Activated naive CD4-positive, alpha-beta T cell (primary cell): Measurements from ENCODE around the gene CLTA.
A peak's percentile ranks its signal among the peaks of the same experiment; 100 is the strongest.
"Not testable (repeated sequence)": the region's sequence is repeated elsewhere in the genome, so short reads cannot be mapped to it uniquely, and the experiment has no call there.

Experiments
- DNase-seq, 4 experiments: peaks; one replicate each; lab custom pipeline; 2025; lab: John Stamatoyannopoulos, UW

CLTA gene

DNA sequence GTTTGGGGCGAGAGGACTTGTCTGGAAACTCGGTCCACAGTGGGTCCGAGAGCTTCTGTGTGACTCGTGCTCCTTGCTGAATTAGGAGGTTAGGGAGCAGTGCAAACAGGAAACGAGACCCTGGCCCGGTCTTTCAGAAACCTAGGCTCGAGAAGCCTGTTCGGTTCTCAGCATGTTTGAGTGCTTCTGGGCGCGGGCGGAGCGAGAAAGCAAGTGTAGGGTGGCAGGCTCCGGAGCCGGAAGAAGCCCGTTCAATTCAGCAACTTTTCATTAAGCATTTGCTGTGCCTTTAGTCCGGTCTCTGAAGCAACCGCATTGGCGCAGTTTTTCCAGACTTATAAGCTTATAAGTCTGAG is 547 bp downstream of the CLTA start:
- DNase-seq = peak in 3 of 4 experiments; percentile 13 to 32 (median 27)

DNA sequence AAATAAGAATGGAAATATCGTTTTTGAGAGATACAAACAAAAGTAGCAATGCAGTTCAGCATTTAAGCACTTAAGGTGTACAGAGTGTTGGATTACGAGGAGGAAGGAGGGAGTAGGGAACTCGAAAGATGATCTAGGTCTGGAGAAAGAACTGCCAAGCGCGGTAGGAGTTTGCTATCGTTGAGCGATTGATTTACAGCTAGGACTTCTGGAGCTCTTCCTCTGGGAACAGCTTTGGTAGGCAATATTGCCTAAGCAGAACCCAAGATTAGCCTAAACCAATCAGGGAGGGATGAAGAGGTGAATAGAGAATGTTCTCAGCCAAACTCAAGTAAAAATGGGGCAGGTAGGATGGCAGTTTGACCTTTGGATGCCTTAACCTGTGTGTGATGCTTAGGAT is 965 bp downstream of the CLTA start:
- no peak for DNase-seq

DNA sequence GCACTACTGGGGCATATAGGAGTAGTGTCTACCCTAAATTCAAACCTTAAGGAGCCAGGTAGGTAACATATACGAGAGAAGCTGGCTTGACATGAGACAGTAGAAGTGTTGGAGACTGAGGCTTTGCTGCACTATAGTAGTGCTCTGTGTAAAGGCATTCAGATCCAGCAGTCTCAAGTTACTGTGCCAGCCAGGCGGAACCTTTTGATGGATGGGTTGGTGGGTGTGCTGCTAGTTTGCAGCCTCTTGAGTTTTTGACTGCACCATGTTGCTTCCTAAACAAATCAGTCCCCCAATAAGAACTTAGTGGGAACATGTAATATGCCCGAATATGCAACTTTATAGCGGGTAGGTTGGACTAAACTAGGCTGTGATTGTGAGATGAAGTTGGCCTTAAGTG is 1.5 kb downstream of the CLTA start:
- DNase-seq = no peak

GRCh38 chr9:36193023-36193422 is 2.3 kb downstream of the CLTA start:
- no peak for DNase-seq

DNA sequence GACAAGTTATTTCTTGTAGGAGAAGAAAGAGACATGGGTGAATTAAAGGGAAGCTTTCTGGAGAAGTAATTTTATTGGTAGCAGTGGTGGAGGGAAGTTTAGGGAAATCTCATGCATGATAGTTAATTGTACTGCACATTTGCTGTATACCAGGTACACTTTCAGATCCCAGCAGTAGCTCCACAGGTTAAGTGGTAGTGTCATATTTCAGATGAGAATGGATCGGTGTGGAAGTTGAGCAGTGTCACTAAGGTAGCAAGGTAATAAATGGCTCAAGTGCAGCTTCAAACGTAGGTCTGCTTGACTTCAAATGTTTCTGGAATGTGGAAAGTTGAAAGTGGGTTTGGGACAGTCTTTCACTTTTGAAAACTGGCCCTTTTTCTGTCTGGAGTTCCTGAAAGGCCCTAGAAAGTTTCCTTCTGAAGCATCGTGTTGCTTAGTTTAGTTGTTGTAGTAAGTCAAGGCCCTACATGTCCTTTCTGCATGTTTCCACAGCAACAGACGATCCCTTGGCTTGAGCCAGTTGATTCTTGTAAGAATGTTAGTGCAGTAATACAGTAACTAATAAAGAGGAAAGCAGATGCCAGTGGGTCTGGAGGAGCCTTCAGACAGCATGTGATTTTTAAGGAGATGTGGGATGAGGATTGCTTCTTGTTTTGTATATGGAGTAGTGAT is 3.7 kb downstream of the CLTA start:
- no peak for DNase-seq

DNA sequence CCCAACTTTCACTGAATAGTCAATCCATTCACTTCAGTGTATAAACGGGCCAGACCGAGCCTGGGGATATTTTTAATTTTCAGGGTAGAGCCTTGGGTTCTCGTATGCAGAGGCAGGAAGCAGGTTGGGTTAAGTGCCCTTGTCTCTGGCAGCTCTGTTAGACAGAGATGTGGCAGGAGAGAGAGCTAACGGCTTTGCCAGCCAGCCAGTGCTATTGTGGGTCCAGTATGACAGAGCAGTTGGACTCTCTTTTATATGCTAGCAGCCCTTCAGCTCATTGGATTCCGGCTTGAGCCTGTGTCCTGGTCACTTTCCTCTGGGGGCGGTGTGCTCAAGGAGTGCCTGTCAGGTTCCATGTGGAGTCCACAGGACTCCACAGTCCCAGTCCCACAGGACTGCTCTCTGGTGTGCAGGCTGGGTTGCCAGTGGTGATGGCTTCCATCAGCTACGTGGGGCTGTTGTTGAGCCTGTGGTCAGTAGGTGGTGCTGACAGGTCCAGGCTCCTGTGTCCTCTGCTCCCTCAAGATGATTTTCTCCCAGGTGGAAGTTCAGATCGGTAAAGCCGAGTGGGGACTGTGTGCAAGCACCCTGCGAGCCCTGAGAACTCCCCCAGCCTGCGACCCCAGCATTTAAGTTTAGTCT is 14.3 kb downstream of the CLTA start:
- DNase-seq = no peak

GRCh38 chr9:36207016-36207415 is 16.3 kb downstream of the CLTA start:
- no peak for DNase-seq

DNA sequence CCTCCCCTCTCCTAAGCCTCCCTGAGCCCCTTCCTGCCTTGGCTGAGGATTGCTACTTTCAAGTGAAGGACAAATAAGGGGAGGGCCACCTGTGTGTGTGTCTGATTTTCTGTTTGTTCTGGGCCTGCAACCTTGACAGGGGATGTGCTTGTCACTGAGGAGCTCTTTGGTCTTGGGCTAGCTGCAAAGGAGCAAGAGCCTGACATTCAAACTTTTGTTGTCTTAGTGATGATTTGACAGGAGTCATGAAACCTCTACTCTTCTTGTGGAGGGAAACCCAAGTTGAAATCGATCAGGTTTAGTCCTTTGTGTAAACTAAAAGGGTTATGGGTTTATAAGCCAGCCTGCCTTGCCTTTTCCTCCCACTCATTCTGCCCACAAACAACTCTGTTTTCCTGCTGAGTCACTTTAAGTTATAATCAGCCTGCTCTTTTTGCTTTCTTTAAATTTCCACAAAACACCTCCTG is 16.9 kb downstream of the CLTA start:
- DNase-seq = no peak

GRCh38 chr9:36208521-36209253 is 18.0 kb downstream of the CLTA start:
- DNase-seq = no peak

GRCh38 chr9:36210722-36211121 is 20.0 kb downstream of the CLTA start:
- no peak for DNase-seq

DNA sequence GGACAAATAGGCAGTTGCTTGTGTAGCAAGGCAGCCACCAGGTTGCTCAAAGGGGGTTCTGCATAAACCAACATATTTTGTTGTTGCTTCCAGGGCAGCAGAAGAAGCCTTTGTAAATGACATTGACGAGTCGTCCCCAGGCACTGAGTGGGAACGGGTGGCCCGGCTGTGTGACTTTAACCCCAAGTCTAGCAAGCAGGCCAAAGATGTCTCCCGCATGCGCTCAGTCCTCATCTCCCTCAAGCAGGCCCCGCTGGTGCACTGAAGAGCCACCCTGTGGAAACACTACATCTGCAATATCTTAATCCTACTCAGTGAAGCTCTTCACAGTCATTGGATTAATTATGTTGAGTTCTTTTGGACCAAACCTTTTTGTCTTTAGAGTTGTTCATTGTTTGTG is 20.8 kb downstream of the CLTA start:
- no peak for DNase-seq

- no peak for DNase-seq
Observed at GRCh38 chr9:36213387-36213786, 22.7 kb downstream of the CLTA start.

DNA sequence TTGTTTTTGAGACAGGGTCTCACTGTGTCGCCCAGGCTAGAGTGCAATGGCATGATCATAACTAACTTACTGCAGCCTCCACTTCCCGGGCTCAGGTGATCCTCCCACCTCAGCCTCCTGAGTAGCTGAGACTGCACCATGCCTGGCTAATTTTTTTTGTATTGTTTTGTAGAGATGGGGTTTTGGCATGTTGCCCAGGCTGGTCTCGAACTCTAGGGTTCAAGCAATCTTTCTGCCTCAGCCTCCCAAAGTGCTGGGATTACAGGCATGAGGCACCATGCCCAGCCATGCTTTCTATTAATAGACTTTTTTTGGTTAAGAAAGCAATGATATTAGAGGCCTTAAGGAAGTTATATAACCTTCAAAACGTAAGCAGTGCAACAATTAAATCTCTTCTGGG is 23.3 kb downstream of the CLTA start:
- no peak for DNase-seq

DNA sequence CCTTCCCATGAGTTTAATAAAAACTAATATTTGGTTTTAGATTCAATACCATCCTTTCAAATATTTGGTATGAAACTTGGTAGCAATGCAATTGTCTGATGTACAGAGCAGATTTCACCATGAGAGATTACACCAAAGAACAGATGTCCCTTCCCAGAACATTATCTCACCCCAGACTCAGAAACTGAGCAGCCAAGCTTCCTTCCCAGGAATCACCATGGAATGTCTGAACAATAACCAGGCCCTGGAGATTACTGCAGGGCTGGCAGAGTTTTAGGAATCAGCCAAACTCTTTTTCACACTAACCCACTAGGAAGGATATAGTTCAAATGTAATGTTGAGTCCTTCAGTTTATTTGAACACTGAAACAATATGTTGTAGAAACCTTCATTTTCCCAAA is 23.9 kb downstream of the CLTA start:
- DNase-seq = no peak

DNA sequence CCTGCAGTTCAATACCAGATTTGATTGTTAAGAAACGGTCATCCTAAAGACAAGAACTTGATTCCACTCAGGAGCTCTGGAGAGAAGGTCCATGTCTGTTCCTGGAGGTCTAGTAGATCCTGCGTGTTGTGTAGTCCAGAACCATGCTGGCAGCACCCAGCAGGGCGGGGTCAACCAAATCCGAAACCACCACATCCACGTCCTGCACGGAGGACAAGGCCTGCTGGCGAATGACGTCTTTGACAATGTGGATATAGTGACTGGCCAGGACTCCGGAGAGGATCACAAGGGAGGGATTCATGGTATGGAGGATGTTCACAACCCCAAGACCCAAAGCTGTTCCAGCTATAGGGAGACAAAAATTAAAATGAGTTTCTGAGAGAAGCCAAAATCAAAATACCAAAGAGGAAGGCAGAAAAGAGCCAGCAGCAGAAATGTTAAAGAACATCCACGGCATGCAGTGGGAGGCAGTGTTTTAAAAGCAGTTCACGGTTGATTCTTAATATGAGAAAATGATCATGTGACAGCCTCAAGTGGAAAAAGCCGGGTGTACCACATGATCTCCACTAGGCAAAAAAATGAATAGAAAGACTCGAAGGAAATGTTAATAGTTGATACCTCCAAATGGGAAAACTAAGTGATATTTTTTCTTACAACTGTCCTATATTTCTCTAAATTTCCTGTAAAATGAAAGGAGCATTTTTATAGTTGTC is 26.7 kb downstream of the CLTA start:
- DNase-seq = no peak

DNA sequence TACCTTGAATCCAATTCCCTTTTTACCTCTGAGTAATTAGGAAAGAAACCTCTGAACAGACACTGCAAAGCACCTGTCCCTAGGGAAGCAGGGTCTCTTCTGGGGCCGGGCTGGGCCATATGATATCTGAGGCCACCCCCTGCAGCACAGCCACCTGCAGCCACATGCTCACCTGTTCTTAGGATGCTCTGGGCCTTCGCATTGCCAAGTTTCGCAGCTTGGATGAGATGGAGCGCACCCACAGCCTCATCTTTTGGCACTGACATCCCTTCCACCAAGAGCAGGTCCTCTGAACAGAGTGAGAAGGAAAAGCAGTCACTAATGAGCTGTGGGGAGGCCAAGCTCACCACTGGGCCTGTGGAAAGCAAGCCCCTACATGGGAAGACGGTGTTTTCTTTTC is 27.3 kb downstream of the CLTA start:
- no peak for DNase-seq

GRCh38 chr9:36218411-36218901 is 27.7 kb downstream of the CLTA start:
- no peak for DNase-seq

DNA sequence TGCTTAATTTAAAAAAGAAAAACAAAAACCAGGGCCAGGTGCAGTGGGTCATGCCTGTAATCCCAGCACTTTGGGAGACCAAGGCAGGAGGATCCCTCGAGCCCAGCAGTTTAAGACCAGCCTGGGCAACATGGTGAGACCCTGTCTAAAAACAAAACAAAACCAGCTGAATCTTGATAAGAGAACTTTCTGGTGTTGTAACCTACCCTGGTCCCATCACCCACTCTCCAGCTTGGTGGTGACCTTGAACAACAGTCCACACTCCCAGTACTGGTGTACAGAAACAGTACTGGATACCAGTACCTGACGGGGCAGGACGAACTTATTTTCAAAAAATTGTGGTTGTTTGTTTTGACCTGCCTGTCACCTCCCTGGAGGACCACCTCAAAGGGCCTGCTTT is 30.9 kb downstream of the CLTA start:
- DNase-seq = no peak

GRCh38 chr9:36222449-36222848 is 31.7 kb downstream of the CLTA start:
- DNase-seq = no peak

DNA sequence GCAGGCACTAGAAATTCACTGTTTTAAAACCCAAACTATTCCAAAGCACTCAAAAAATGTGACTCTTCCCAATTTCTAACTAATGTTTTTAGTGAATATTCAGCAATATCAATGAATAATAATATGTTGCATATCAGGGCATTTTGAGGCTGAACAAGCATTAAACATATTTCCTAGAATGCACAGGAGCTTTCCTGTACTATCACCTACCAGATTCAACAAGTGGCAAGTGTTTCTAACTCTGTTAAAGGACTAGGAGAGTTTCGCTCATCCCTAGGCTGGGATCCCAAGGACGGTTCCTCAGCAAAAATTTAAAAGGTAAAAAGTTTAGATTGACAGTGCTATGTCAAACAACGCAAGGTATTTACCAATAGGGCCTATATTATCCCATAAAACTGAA is 46.5 kb downstream of the CLTA start:
- no peak for DNase-seq

- DNase-seq = not testable (repeated sequence)
Observed at GRCh38 chr9:36239205-36239604, 48.5 kb downstream of the CLTA start.

GRCh38 chr9:36239675-36240074 is 49.0 kb downstream of the CLTA start:
- DNase-seq = not testable (repeated sequence)
